Adrenal gland (tissue), 5 donors: ENCODE data around the gene SPATA12.

ENCODE experiments used
- CTCF ChIP-seq, 6 experiments: fragments of 450-650 bp in 4 of 6; fragments of 200-600 bp in 2 of 6; sonication (generic) in 1 of 6; IDR thresholded peaks; 1 replicate in 5 of 6; 2 replicates in 1 of 6; pipeline versions ENCODE4 v1.5.1 to v1.8.0; 2016 to 2021; ENCODE audit warnings: antibody characterized with exemption in 6 of 6, mild to moderate bottlenecking in 2 of 6, moderate library complexity in 1 of 6
- POLR2A ChIP-seq, 2 donors: fragments of 450-650 bp; IDR thresholded peaks; one replicate each; pipeline ENCODE4 v1.6.1; 2017; ENCODE audit warnings: antibody characterized with exemption in 2 of 2, mild to moderate bottlenecking in 2 of 2, moderate library complexity in 1 of 2
- donor health status: DM: no; HTN: no; CAD: no.

DNA sequence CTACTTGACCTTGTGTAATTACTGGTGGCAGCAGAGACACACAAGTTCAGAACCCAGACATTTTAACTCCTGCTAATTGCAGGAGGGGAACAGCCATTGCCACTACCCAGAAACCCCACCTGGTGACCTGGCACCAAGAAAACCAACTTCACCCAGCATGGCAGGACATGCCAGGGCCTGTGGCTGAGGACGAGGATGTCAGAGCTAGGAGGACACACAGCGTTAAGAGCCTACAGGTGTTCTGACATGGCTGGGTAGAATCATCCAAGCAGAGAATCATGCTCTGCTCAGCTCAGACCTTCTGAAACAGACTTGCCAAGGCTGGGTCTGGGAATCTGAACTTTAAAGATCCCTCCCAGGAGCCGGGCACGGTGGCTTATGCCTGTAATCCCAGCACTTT lies 11.7 kb upstream of the SPATA12 start:
- no peak for TF ChIP-seq CTCF (IDR thresholded peaks at IDR 0.05)
- no peak for TF ChIP-seq POLR2A (IDR thresholded peaks at IDR 0.05)
